Measurements from ENCODE around the gene CLCN2.

GRCh38 chr3:184377882-184378445 lies 16.6 kb upstream of the CLCN2 start, which contains the start of gene THPO:
- TF ChIP-seq, protein P1, sequence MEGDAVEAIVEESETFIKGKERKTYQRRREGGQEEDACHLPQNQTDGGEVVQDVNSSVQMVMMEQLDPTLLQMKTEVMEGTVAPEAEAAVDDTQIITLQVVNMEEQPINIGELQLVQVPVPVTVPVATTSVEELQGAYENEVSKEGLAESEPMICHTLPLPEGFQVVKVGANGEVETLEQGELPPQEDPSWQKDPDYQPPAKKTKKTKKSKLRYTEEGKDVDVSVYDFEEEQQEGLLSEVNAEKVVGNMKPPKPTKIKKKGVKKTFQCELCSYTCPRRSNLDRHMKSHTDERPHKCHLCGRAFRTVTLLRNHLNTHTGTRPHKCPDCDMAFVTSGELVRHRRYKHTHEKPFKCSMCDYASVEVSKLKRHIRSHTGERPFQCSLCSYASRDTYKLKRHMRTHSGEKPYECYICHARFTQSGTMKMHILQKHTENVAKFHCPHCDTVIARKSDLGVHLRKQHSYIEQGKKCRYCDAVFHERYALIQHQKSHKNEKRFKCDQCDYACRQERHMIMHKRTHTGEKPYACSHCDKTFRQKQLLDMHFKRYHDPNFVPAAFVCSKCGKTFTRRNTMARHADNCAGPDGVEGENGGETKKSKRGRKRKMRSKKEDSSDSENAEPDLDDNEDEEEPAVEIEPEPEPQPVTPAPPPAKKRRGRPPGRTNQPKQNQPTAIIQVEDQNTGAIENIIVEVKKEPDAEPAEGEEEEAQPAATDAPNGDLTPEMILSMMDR (IDR thresholded peaks at IDR 0.05), result no peak
- TF ChIP-seq POLR2A (IDR thresholded peaks at IDR 0.05), result no peak

Measured in body of pancreas (tissue), 4 donors.